Duodenal mucosa (tissue), 2 donors: ENCODE measurements around the gene WDR90.
"Not testable (repeated sequence)": the region's sequence is repeated elsewhere in the genome, so short reads cannot be mapped to it uniquely, and the experiment has no call there.

Source experiments
- H3K27ac ChIP-seq: one replicate; pipeline ENCODE4 v1.7.0; 2013; ENCODE audit warnings: low read depth, low read length
- H3K27me3 ChIP-seq, 2 donors: one replicate each; pipeline ENCODE4 v1.7.0; 2013; ENCODE audit warnings: low read length in 2 of 2, control low read depth in 1 of 2; ENCODE audit not compliant: insufficient read depth in 2 of 2, control insufficient read depth in 1 of 2
- H3K36me3 ChIP-seq, 2 donors: one replicate each; pipeline ENCODE4 v1.7.0; 2013; ENCODE audit warnings: low read length in 2 of 2, control low read depth in 1 of 2; ENCODE audit not compliant: insufficient read depth in 2 of 2, control insufficient read depth in 1 of 2
- H3K4me1 ChIP-seq, 2 donors: one replicate each; pipeline ENCODE4 v1.7.0; 2013; ENCODE audit warnings: low read length in 2 of 2, control low read depth in 1 of 2; ENCODE audit not compliant: insufficient read depth in 2 of 2, control insufficient read depth in 1 of 2
- H3K4me3 ChIP-seq, 2 donors: one replicate each; pipeline ENCODE4 v1.7.0; 2013; ENCODE audit warnings: low read length in 2 of 2, low read depth in 1 of 2
- H3K9ac ChIP-seq, 2 donors: one replicate each; pipeline ENCODE4 v1.7.0; 2013; ENCODE audit warnings: low read length in 2 of 2, low read depth in 1 of 2
- H3K9me3 ChIP-seq, 2 donors: one replicate each; pipeline ENCODE4 v1.7.0; 2013; ENCODE audit warnings: low read length in 2 of 2, control low read depth in 1 of 2; ENCODE audit not compliant: control insufficient read depth in 1 of 2

The WDR90 gene

GRCh38 chr16:707062-707538 lies 57.9 kb downstream of the WDR90 start:
- no peak overlapping the region for H3K4me3 ChIP-seq
- no peak overlapping the region for H3K27ac ChIP-seq
- no peak overlapping the region for H3K9ac ChIP-seq
- no peaks in the 10 kb centered on the region for H3K9me3 ChIP-seq
- no peaks in the 10 kb centered on the region for H3K4me1 ChIP-seq
- H3K27me3 ChIP-seq = peaks cover 81% of the 10 kb centered on the region in 2 donors
- H3K36me3 ChIP-seq = no peaks in the 10 kb centered on the region

GRCh38 chr16:708019-708418 lies 58.9 kb downstream of the WDR90 start:
- H3K4me1 ChIP-seq = no peaks in the 10 kb centered on the region
- no peak overlapping the region for H3K9ac ChIP-seq

GRCh38 chr16:708959-709358 lies 59.8 kb downstream of the WDR90 start:
- no peaks in the 10 kb centered on the region for H3K4me1 ChIP-seq
- no peaks in the 10 kb centered on the region for H3K36me3 ChIP-seq
- H3K9me3 ChIP-seq = no peaks in the 10 kb centered on the region
- no peak overlapping the region for H3K9ac ChIP-seq
- peaks cover 62 to 65% of the 10 kb centered on the region in 2 donors for H3K27me3 ChIP-seq
- H3K27ac ChIP-seq = no peak overlapping the region
- H3K4me3 ChIP-seq = no peak overlapping the region

More at GRCh38 chr16:708019-708418, 58.9 kb downstream of the WDR90 start:
- no peak overlapping the region for H3K27ac ChIP-seq
- H3K36me3 ChIP-seq = no peaks in the 10 kb centered on the region
- H3K27me3 ChIP-seq = peaks cover 71 to 72% of the 10 kb centered on the region in 2 donors
- no peak overlapping the region for H3K4me3 ChIP-seq
- no peaks in the 10 kb centered on the region for H3K9me3 ChIP-seq

- Histone ChIP-seq H3K4me3 (no peak overlapping the region), H3K27ac (no peak overlapping the region), H3K9me3 (no peaks in the 10 kb centered on the region), H3K4me1 (peaks cover 0 to 4% of the 10 kb centered on the region in 2 donors), H3K36me3 (no peaks in the 10 kb centered on the region), H3K27me3 (peaks cover 53 to 59% of the 10 kb centered on the region in 2 donors), H3K9ac (no peak overlapping the region)
Observed at GRCh38 chr16:709566-710499, 60.7 kb downstream of the WDR90 start.

GRCh38 chr16:710500-711075 lies 61.4 kb downstream of the WDR90 start:
- H3K9me3 ChIP-seq = no peaks in the 10 kb centered on the region
- no peak overlapping the region for H3K27ac ChIP-seq
- H3K4me3 ChIP-seq = no peak overlapping the region
- no peak overlapping the region for H3K9ac ChIP-seq
- H3K36me3 ChIP-seq = no peaks in the 10 kb centered on the region
- peaks cover 0 to 4% of the 10 kb centered on the region in 2 donors for H3K4me1 ChIP-seq
- H3K27me3 ChIP-seq = peaks cover 53 to 56% of the 10 kb centered on the region in 2 donors

GRCh38 chr16:711084-711483 lies 61.9 kb downstream of the WDR90 start:
- H3K4me3 ChIP-seq = no peak overlapping the region
- H3K36me3 ChIP-seq = no peaks in the 10 kb centered on the region
- H3K27me3 ChIP-seq = peaks cover 56 to 60% of the 10 kb centered on the region in 2 donors
- no peak overlapping the region for H3K27ac ChIP-seq
- H3K4me1 ChIP-seq = peaks cover 3 to 7% of the 10 kb centered on the region in 2 donors
- no peak overlapping the region for H3K9ac ChIP-seq
- H3K9me3 ChIP-seq = no peaks in the 10 kb centered on the region

- no peak overlapping the region for H3K9ac ChIP-seq
- no peaks in the 10 kb centered on the region for H3K9me3 ChIP-seq
- no peaks in the 10 kb centered on the region for H3K36me3 ChIP-seq
- H3K27me3 ChIP-seq = peaks cover 56 to 60% of the 10 kb centered on the region in 2 donors
- H3K27ac ChIP-seq = no peak overlapping the region
- H3K4me3 ChIP-seq = no peak overlapping the region
- H3K4me1 ChIP-seq = peaks cover 7 to 12% of the 10 kb centered on the region in 2 donors
Observed at GRCh38 chr16:711548-712320, 62.6 kb downstream of the WDR90 start.

- H3K36me3 ChIP-seq, H3K9ac ChIP-seq, H3K9me3 ChIP-seq, H3K27ac ChIP-seq, H3K4me3 ChIP-seq: not testable (repeated sequence)
- Histone ChIP-seq H3K27me3 (peaks cover 49 to 54% of the 10 kb centered on the region in 2 donors), H3K4me1 (peaks cover 7 to 13% of the 10 kb centered on the region in 2 donors)
Observed at GRCh38 chr16:712740-713250, 63.6 kb downstream of the WDR90 start.

GRCh38 chr16:714079-714478 lies 64.9 kb downstream of the WDR90 start:
- H3K36me3 ChIP-seq = no peaks in the 10 kb centered on the region
- peaks cover 36 to 48% of the 10 kb centered on the region in 2 donors for H3K27me3 ChIP-seq
- no peak overlapping the region for H3K27ac ChIP-seq
- H3K4me1 ChIP-seq = peaks cover 16 to 24% of the 10 kb centered on the region in 2 donors
- H3K4me3 ChIP-seq = no peak overlapping the region
- no peak overlapping the region for H3K9ac ChIP-seq
- H3K9me3 ChIP-seq = no peaks in the 10 kb centered on the region
